ENCODE measurements around the gene GEMIN7.
A peak's percentile ranks its signal among the peaks of the same experiment; 100 is the strongest.

The GEMIN7 gene

GRCh38 chr19:45071545-45071938, 7.5 kb upstream of the GEMIN7 start:
- H3K36me3 ChIP-seq, result peaks cover 42% of the 10 kb centered on the region
- H3K27me3 ChIP-seq (ENCODE audit: insufficient read depth, low read depth, severe bottlenecking), result no peaks in the 10 kb centered on the region
- no peak overlapping the region for H3K4me3 ChIP-seq (ENCODE audit: low read depth, low read length)
- no peaks in the 10 kb centered on the region for H3K9me3 ChIP-seq (ENCODE audit: severe bottlenecking)
- H3K27ac ChIP-seq, result no peak overlapping the region
- DNase-seq, result no peak
- TF ChIP-seq CTCF (IDR thresholded peaks at IDR 0.05; ENCODE audit: low read depth, low read length), result no peak

GRCh38 chr19:45071969-45072790, 6.9 kb upstream of the GEMIN7 start:
- H3K27me3 ChIP-seq (ENCODE audit: insufficient read depth, low read depth, severe bottlenecking), result no peaks in the 10 kb centered on the region
- H3K9me3 ChIP-seq (ENCODE audit: severe bottlenecking), result no peaks in the 10 kb centered on the region
- H3K36me3 ChIP-seq, result peaks cover 36% of the 10 kb centered on the region
- no peak overlapping the region for H3K4me3 ChIP-seq (ENCODE audit: low read depth, low read length)
- no peak for DNase-seq
- TF ChIP-seq CTCF (IDR thresholded peaks at IDR 0.05; ENCODE audit: low read depth, low read length), result no peak
- H3K27ac ChIP-seq, result no peak overlapping the region

- H3K4me3 ChIP-seq (ENCODE audit: low read depth, low read length), result peak overlapping the region; percentile 23
- H3K27ac ChIP-seq, result peak overlapping the region; percentile 58
- H3K36me3 ChIP-seq, result peaks cover 18% of the 10 kb centered on the region
- TF ChIP-seq CTCF (IDR thresholded peaks at IDR 0.05; ENCODE audit: low read depth, low read length), result no peak
- DNase-seq, result no peak
- no peaks in the 10 kb centered on the region for H3K9me3 ChIP-seq (ENCODE audit: severe bottlenecking)
- no peaks in the 10 kb centered on the region for H3K27me3 ChIP-seq (ENCODE audit: insufficient read depth, low read depth, severe bottlenecking)
These were observed 4.2 kb upstream of the GEMIN7 start for GRCh38 chr19:45074744-45075300.

GRCh38 chr19:45075301-45076028, 3.6 kb upstream of the GEMIN7 start:
- no peak for TF ChIP-seq CTCF (IDR thresholded peaks at IDR 0.05; ENCODE audit: low read depth, low read length)
- Histone ChIP-seq H3K4me3 (ENCODE audit: low read depth, low read length) (peak overlapping the region; percentile 23; the same call in 1 of the 2 replicates), H3K27ac (peak overlapping the region; percentile 45; the same call in 1 of the 2 replicates), H3K36me3 (peaks cover 11% of the 10 kb centered on the region), H3K27me3 (ENCODE audit: insufficient read depth, low read depth, severe bottlenecking) (no peaks in the 10 kb centered on the region), H3K9me3 (ENCODE audit: severe bottlenecking) (no peaks in the 10 kb centered on the region)
- DNase-seq, result peak; percentile 85

GRCh38 chr19:45076029-45076850, 2.8 kb upstream of the GEMIN7 start, which contains the start of gene ZNF296:
ZNF296 (minus strand) TSS chr19:45076478; CDS start chr19:45076373, 105 bp downstream.
- H3K9me3 ChIP-seq (ENCODE audit: severe bottlenecking), result no peaks in the 10 kb centered on the region
- no peak for TF ChIP-seq CTCF (IDR thresholded peaks at IDR 0.05; ENCODE audit: low read depth, low read length)
- H3K27ac ChIP-seq, result peak within 1 kb of the TSS; percentile 45; the same call in 1 of the 2 replicates
- no peaks in the 10 kb centered on the region for H3K27me3 ChIP-seq (ENCODE audit: insufficient read depth, low read depth, severe bottlenecking)
- peaks cover 7% of the 10 kb centered on the region for H3K36me3 ChIP-seq
- no peak for DNase-seq
- H3K4me3 ChIP-seq (ENCODE audit: low read depth, low read length), result no peak within 1 kb of the TSS
